A549 treated with GW870086 at 1 μM for 4 hours (cell line): ENCODE data around the gene VANGL2. TPM values are rescaled to one million over a fixed set of nuclear protein-coding genes. Genes with fewer than 3 reads are reported as not detected.

ENCODE experiments used
- total RNA-seq: library from RNA; stranded (reverse); fragments of 200-300 nt; extraction: Qiagen RNA extraction; gene quantifications from 5 replicates; pipeline ENCODE4 v1.2.3, GENCODE V29; 2022; ENCODE audit warnings: low read depth

Gene VANGL2
- 0.69 to 1.0 TPM (median 0.84 TPM) in 5 replicates for total RNA-seq

GRCh38 chr1:160400223-160400645 lies at the start of gene VANGL2:
Gene VANGL2, plus strand, starts transcription at chr1:160400564. Its CDS starts 15,274 bp downstream, at chr1:160415838.

GRCh38 chr1:160366731-160367515 lies 33.4 kb upstream of the VANGL2 start, which contains the start of gene NHLH1:
Gene NHLH1, plus strand, starts transcription at chr1:160367071. Its CDS starts 3,661 bp downstream, at chr1:160370732.

Other genes starting within 250 kb of the VANGL2 start
- not detected in 5 replicates for gene ATP1A4, start 249.0 kb upstream of the VANGL2 start, total RNA-seq
- not detected in 5 replicates for gene CASQ1, start 210.0 kb upstream of the VANGL2 start, total RNA-seq
- 166 to 186 TPM (median 176 TPM) in 5 replicates for gene PEA15, start 195.2 kb upstream of the VANGL2 start, total RNA-seq
- gene DCAF8, start 138.0 kb upstream of the VANGL2 start, total RNA-seq, result 40.3 to 54.8 TPM (median 47.8 TPM) in 5 replicates
- 17.6 to 26.6 TPM (median 25.1 TPM) in 5 replicates for gene PEX19, start 115.4 kb upstream of the VANGL2 start, total RNA-seq
- 80.3 to 97.4 TPM (median 81.0 TPM) in 5 replicates for gene COPA, start 57.3 kb upstream of the VANGL2 start, total RNA-seq
- gene NCSTN, start 57.2 kb upstream of the VANGL2 start, total RNA-seq, result 38.8 to 49.7 TPM (median 45.4 TPM) in 5 replicates
- gene NHLH1, start 33.5 kb upstream of the VANGL2 start, total RNA-seq, result 0.30 to 0.51 TPM (median 0.38 TPM) in 5 replicates
- gene SLAMF6, start 122.7 kb downstream of the VANGL2 start, total RNA-seq, result not detected in 5 replicates
- not detected in 5 replicates for gene CD84, start 178.9 kb downstream of the VANGL2 start, total RNA-seq
- not detected in 5 replicates for gene SLAMF1, start 246.5 kb downstream of the VANGL2 start, total RNA-seq